DMS 273 (cell line): ENCODE data around the gene OASL.
"Not testable (repeated sequence)": the region's sequence is repeated elsewhere in the genome, so short reads cannot be mapped to it uniquely, and the experiment has no call there.

Experiments used
- DNase-seq: peaks from one replicate; lab custom pipeline; 2025; ENCODE audit not compliant: unreplicated experiment; lab: John Stamatoyannopoulos, UW

The OASL gene

DNA sequence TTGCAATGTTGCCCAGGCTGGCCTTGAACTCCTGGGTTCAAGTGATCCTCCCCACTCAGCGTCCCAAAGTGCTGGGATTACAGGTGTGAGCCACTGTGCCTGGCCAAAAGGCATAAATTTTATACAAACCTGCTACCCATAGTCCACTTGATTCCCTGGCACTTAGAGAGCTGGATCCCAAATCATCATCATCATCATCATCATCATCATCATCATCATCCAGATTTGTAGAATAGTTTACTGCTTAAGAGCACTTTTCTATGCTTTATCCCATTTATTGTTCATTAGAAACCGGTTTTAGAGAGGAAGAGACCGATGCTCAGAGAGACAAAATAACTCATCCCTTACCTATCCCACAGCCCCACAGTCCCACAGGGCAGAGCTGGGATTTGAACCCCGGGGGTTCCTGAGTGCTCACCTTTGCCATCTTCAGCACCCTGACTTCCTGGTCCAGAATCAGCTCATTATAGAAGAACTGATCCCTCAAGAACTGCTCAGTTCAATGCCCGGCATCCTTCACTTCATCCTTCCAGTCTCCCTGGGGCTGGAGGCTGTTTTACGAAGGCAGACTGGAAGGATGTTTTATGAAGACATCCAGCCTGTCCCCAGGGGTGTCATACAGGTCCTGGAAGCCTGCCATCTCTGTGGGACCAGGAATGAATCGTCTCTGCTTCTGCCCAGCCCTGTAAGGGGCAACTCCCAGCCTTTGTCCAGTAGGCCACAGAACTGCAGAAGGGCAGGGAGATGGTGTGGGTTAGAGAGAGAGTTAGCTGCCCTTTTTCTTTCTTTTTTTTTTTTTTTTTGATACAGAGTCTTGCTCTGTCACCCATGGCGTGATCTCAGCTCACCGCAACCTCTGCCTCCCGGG is 20.2 kb upstream of the OASL start:
- no peak for DNase-seq

- DNase-seq, result no peak
These were observed 18.7 kb upstream of the OASL start for GRCh38 chr12:121057794-121058193.

GRCh38 chr12:121053706-121054105 is 14.7 kb upstream of the OASL start:
- DNase-seq, result no peak

DNA sequence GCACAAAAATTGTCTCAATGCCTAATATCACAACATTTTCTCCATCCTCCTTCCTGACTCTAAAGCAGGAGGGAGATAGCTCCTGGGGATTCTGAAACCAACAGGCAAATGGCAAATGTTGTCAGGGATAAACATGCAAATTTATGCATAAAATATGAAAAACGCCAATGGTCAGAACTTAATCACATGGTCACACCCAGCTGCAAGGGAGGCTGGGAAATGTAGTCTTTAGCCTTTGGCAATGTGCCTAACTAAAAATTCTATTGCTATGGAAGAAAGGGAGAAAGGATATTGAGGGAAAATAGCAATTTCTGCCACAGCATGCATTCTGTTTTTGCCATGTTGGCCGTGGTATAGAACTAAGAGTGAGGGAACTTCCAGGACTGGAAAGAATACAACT is 11.7 kb upstream of the OASL start:
- DNase-seq, result peak; percentile 51

DNA sequence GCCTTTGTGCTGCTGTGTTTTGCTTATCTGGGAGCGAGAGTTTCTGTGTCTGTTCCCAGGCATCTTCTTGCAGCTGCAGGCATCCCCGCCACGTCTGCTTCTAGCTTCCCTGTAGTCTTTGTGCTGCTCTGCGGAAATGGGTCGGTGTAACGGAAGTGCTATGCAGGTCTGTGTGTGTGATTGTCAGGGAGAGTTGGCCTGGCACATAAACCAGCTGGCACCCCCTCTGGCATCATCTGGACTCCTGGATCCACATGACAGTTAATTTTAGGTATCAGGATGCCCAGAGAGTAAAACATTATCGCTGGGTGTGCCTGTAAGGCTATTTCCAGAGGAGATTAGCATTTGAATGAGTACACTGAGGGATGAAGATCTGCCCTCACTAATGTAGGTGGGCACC is 9.4 kb upstream of the OASL start:
- no peak for DNase-seq

GRCh38 chr12:121047400-121047799 is 8.4 kb upstream of the OASL start:
- DNase-seq, result not testable (repeated sequence)

- DNase-seq, result no peak
These were observed 4.0 kb upstream of the OASL start for GRCh38 chr12:121043067-121043466.

- DNase-seq, result no peak
These were observed 2.2 kb downstream of the OASL start for GRCh38 chr12:121036810-121037326.

- no peak for DNase-seq
These were observed 4.3 kb downstream of the OASL start for GRCh38 chr12:121034616-121035305.

DNA sequence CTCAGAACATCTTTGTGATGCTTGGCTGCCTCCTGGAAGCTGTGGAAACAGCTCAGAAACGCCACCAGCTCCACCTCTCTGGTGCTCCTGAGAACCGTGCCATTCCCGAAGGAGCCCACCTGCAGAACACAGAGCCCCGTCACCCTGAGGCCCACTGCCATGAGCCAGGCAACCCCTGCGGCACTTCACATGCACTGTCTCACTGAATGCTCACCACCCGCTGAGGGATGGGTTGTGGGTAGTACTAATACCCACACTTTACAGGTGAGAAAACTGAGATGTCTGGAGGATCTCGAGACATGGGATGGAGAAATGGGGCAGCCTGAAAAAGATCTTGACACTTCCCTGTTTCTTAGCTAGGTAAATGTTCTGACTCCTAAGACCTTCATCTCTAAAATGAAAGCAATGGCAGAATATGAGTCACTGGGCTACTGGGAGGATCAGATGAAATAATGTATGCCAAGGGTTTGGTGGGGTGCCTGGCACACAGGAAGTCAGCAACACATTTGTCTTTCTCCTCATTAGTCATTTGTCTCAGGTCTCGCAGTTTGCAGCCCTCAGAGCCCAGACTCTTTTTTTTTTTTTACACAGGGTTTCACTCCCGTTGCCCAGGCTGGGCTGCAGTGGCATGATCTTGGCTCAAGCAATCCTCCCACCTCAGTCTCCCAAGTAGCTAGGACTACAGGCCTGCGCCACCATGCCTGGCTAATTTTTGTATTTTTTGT is 5.3 kb downstream of the OASL start:
- DNase-seq, result no peak

DNA sequence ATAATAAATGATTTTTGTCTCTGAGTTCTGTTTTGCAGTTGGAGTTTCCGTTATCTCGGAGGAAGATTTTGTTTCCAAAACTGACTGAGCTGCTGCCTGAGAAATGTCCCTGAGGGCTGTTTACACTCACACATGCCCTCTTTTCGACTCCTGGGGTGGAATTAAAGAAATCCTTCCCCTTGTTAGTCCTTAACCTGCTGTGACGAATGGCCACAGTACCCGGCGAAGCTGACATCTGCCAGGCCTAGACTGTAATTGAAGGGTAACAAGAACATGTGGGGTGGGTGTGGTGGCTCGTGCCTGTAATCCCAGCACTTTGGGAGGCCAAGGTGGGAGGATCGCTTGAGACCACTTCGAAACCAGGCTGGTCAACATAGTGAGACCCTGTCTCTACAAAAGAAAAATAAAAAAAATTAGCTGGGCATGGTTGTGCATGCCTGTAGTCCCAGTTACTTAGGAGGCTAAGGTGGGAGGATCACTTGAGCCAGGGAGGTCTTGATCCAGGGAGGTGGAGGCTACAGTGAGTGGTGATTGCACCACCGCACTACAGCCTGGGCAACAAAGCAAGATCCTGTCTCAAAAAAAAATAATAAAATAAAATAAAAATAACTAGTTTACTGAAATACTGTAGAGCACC is 8.4 kb downstream of the OASL start:
- no peak for DNase-seq

- no peak for DNase-seq
These were observed 12.6 kb downstream of the OASL start for GRCh38 chr12:121026274-121027045.

DNA sequence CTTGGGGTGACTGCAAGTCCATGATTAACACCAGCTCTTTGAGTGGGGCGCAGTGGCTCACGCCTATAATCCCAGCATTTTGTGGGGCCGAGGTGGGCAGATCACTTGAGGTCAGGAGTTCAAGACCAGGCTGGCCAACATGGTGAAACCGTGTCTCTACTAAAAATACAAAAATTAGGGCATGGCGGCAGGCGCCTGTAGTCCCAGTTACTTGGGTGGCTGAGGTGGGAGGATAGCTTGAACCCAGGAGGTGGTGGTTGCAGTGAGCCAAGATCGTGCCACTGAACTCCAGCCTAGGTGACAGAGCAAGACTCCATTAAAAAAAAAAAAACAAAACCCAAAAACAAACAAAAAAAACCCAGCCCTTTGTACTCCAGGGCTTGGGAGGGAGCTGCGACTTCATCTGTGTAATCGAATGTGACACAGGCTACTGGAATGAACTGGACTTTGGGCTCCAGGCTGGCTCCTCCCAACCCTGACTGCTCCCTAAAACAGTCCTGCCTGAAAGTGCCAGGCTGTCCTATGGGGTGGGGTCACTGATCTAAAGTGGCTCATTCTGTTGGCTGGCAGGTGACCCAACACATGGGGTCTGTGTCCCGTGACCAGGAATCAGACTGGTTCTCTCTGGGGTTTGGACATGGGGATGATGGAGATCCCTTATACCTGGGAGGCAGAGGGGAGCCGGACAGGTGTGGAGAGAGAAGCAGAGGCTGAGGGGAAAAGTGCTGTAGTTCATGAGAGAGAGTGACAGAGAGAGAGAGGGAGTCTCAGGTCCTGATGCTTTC is 13.4 kb downstream of the OASL start:
- no peak for DNase-seq

GRCh38 chr12:121023799-121024198 is 15.2 kb downstream of the OASL start:
- DNase-seq, result peak; percentile 25

- no peak for DNase-seq
These were observed 16.3 kb downstream of the OASL start for GRCh38 chr12:121022713-121023112.

DNA sequence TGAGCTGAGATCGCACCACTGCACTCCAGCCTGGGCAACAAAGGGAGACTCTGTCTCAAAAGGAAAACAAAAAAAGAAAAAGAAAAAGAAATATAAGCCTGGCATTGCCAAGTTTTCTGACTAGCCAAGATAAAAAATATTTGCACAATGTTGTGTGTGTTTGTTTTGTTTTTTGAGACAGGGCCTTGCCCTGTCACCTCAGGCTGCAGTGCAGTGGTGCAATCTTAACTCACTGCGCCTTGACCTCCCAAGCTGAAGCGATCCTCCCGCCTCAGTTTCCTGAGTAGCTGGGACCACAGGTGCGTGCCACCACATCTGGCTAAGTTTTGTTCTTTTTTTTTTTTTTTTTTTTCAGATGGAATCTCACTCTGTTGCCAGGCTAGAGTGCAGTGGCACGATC is 17.3 kb downstream of the OASL start:
- no peak for DNase-seq

DNA sequence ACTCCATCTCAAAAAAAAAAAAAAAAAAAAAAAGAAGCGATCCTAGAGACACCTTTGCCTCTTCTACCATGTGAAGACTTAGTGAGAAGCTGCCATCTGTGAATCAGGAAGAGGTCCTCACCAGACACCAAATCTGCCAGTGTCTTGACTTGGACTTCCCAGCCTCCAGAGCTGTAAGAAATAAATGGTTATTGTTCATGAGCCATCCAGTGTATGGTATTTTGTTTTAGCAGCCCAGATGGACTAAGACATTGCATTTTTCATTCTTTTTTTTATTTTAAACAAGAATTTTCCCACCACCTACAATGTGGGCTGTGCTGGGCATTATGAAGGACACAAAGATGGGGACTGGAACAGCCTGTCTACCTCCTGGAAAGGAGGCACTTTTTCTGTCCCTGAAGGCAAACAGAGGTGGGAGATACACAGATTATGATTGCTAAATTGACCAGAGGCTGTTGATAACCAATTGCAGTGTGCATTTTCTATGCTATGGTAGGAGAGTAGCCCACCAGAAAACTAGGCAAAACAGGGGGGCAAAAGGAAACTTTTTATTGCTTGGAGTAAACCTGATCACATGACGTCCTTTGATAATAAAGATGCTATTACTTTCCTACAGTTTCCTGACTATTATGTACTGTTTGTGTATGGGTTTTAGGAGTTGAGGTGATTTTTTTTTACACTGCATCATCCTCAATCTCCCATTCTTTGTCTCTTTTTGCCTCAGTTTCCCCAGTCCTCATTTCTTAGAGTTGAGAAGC is 20.0 kb downstream of the OASL start:
- DNase-seq, result no peak

GRCh38 chr12:121017966-121018491 is 21.0 kb downstream of the OASL start:
- no peak for DNase-seq
